B cell (primary cell): Measurements from ENCODE around the gene LTBP2. TPM values are rescaled to one million over a fixed set of nuclear protein-coding genes. Genes with fewer than 3 reads are reported as not detected.

Experiments used
- ATAC-seq: fragments of 200-7000 bp; cut with Tn5 transposase; one replicate; pipeline ENCODE4 v1.10.0; 2021; ENCODE audit warnings: low read depth, mild to moderate bottlenecking, moderate number of reproducible peaks, moderate library complexity
- CTCF ChIA-PET: fragments of 350-600 bp; sonication (Branson Sonifier 250); formaldehyde crosslinking; loops from one replicate; lab custom pipeline; 2021; ENCODE audit warnings: antibody characterized with exemption, inconsistent platforms; lab: Charles Lee
- POLR2A ChIA-PET: fragments of 350-600 bp; sonication (Branson Sonifier 250); formaldehyde crosslinking; loops from one replicate; lab custom pipeline; 2021; ENCODE audit warnings: antibody characterized with exemption; lab: Charles Lee
- DNase-seq: peaks from one replicate; pipeline ENCODE4 v3.0.0; 2013
- H2AFZ ChIP-seq: 2 replicates; pipeline ENCODE4 v1.6.1; 2012; ENCODE audit warnings: mild to moderate bottlenecking, low read depth, low read length; ENCODE audit not compliant: insufficient read depth, poor library complexity, severe bottlenecking
- H3K27ac ChIP-seq, 2 donors: 1 replicate in 1 of 2; 2 replicates in 1 of 2; pipeline ENCODE4 v1.5.1; 2012 to 2013; ENCODE audit warnings: low read length in 2 of 2, mild to moderate bottlenecking in 2 of 2, moderate library complexity in 1 of 2
- H3K27me3 ChIP-seq, 4 experiments: fragments of 200-600 bp in 1 of 4; sonication (generic) in 1 of 4; replicated peaks in 1 of 4; 1 replicate in 2 of 4; 2 replicates in 2 of 4; pipeline versions ENCODE4 v1.6.1 to v1.7.0; 2013 to 2016; ENCODE audit warnings: low read length in 3 of 4, mild to moderate bottlenecking in 2 of 4, mixed read lengths in 1 of 4, moderate library complexity in 1 of 4; ENCODE audit not compliant: insufficient read depth in 4 of 4, control insufficient read depth in 3 of 4; ENCODE audit errors: control extremely low read depth in 1 of 4
- H3K36me3 ChIP-seq, 2 experiments: replicated peaks in 1 of 2; 1 replicate in 1 of 2; 2 replicates in 1 of 2; pipeline versions ENCODE4 v1.6.1 to v1.7.1; 2013; ENCODE audit warnings: low read length in 1 of 2; ENCODE audit not compliant: insufficient read depth in 2 of 2, control insufficient read depth in 1 of 2; ENCODE audit errors: control extremely low read depth in 1 of 2, extremely low read depth in 1 of 2
- H3K4me1 ChIP-seq, 2 donors: fragments of 200-600 bp in 1 of 2; sonication (generic) in 1 of 2; 1 replicate in 1 of 2; 2 replicates in 1 of 2; pipeline versions ENCODE4 v1.5.1 to v1.6.1; 2013 to 2017; ENCODE audit warnings: low read length in 2 of 2; ENCODE audit not compliant: control insufficient read depth in 2 of 2, insufficient read depth in 2 of 2
- H3K4me2 ChIP-seq: replicated peaks from 2 replicates; pipeline ENCODE3; 2012; ENCODE audit warnings: mild to moderate bottlenecking, low read depth, low read length; ENCODE audit not compliant: poor library complexity, severe bottlenecking
- H3K4me3 ChIP-seq, 5 experiments: fragments of 200-600 bp in 1 of 5; sonication (generic) in 1 of 5; 1 replicate in 3 of 5; 2 replicates in 2 of 5; pipeline versions ENCODE4 v1.5.1 to v1.7.0; 2011 to 2016; ENCODE audit warnings: low read length in 4 of 5, mild to moderate bottlenecking in 4 of 5, low read depth in 2 of 5, control low read depth in 1 of 5, moderate library complexity in 1 of 5; ENCODE audit not compliant: insufficient read depth in 1 of 5; ENCODE audit errors: control extremely low read depth in 1 of 5, extremely low read depth in 1 of 5
- H3K79me2 ChIP-seq: fragments of 200-600 bp; sonication (generic); one replicate; pipeline ENCODE4 v1.6.0; 2016; ENCODE audit warnings: low read length; ENCODE audit not compliant: control insufficient read depth, insufficient read depth
- H3K9ac ChIP-seq: fragments of 200-600 bp; sonication (generic); 2 replicates; pipeline ENCODE4 v1.6.1; 2017; ENCODE audit warnings: mild to moderate bottlenecking, low read length, moderate library complexity
- H3K9me3 ChIP-seq, 3 donors: one replicate each; pipeline versions ENCODE4 v1.6.1 to v1.7.1; 2013; ENCODE audit warnings: low read length in 2 of 3; ENCODE audit not compliant: control insufficient read depth in 2 of 3, insufficient read depth in 1 of 3; ENCODE audit errors: control extremely low read depth in 1 of 3
- H4K20me1 ChIP-seq: 2 replicates; pipeline ENCODE4 v1.6.0; 2012; ENCODE audit warnings: mild to moderate bottlenecking, low read length; ENCODE audit not compliant: insufficient read depth, control insufficient read depth, poor library complexity, severe bottlenecking
- H3K27ac Mint-ChIP-seq: one replicate; pipeline ENCODE4 v1.8.0; 2021; ENCODE audit warnings: mixed read lengths
- H3K27me3 Mint-ChIP-seq: one replicate; pipeline ENCODE4 v1.8.0; 2021; ENCODE audit warnings: mixed read lengths
- H3K4me1 Mint-ChIP-seq: one replicate; pipeline ENCODE4 v1.8.0; 2021; ENCODE audit warnings: mixed read lengths
- H3K4me3 Mint-ChIP-seq: one replicate; pipeline ENCODE4 v1.8.0; 2021; ENCODE audit warnings: mixed read lengths
- H3K9me3 Mint-ChIP-seq: one replicate; pipeline ENCODE4 v1.8.0; 2022; ENCODE audit warnings: mixed read lengths; ENCODE audit not compliant: insufficient read depth
- CTCF ChIP-seq: fragments of 200-600 bp; IDR thresholded peaks from one replicate; pipeline ENCODE4 v1.8.0; 2022; ENCODE audit warnings: antibody characterized with exemption, mild to moderate bottlenecking
- EZH2 ChIP-seq: IDR thresholded peaks from 2 replicates; pipeline ENCODE4 v1.6.1; 2012; ENCODE audit warnings: borderline replicate concordance, low read depth, mild to moderate bottlenecking, moderate library complexity, low read length; ENCODE audit not compliant: insufficient read depth, poor library complexity, severe bottlenecking
- WGBS: methylation state at CpG from one replicate; pipeline ENCODE4 v1.1.5; 2013; ENCODE audit warnings: missing lambda C conversion rate; ENCODE audit not compliant: insufficient coverage; 5-methylcytosine and 5-hydroxymethylcytosine counted together
- intact Hi-C: fragments of 100-400 bp; cut with micrococcal nuclease; formaldehyde crosslinking; loops from one replicate; pipeline ENCODE4 v1.10.0; 2022
- polyA plus RNA-seq: library from polyadenylated mRNA; depleted of rRNA; stranded (reverse); fragments of >200 nt; gene quantifications from 2 replicates; pipeline ENCODE4 v1.2.3, GENCODE V29; 2012
- total RNA-seq, 2 donors: library from RNA; stranded (reverse); fragments of 120-200 nt in 1 of 2; gene quantifications; 1 replicate in 1 of 2; 2 replicates in 1 of 2; pipeline versions ENCODE4 v1.2.3 to v1.2.4, GENCODE V29; 2013 to 2022

The LTBP2 gene
- total and polyA plus RNA-seq, 2 donors (not counting 1 experiment from before 2014, with no cell fraction given) = 0.12 to 0.22 TPM

- Histone ChIP-seq H3K79me2 (no peaks in the 10 kb centered on the region), H3K4me2 (peak overlapping the region; percentile 100), H3K4me1 (peaks cover 35 to 42% of the 10 kb centered on the region in 2 donors), H3K36me3 (no peaks in the 10 kb centered on the region), H3K27me3 (peaks cover 0 to 18% (median 5%) of the 10 kb centered on the region in 4 experiments), H3K9me3 (no peaks in the 10 kb centered on the region), H3K9ac (peak overlapping the region; percentile 84), H4K20me1 (no peaks in the 10 kb centered on the region), H3K27ac (no peak overlapping the region), H3K4me3 (peak overlapping the region in 3 of 5 experiments; percentile 61 to 82 (median 70)), H2AFZ (peak overlapping the region; percentile 84)
- ChIA-PET CTCF (interaction anchor here (0.9 to 3.1 kb wide), 7 partner anchors 10 to 250 kb away, joined by 3 to 12 read pairs (median 6); partner anchors contain the start of gene YLPM1), POLR2A (no interaction called here)
- WGBS = 34% methylated on average over 56 of the region's 65 CpGs
- no peak for TF ChIP-seq CTCF
- no peak for TF ChIP-seq EZH2
- DNase-seq (peak; percentile 35), ATAC-seq (no peak)
- H3K27me3 Mint-ChIP-seq = peaks cover 13% of the 10 kb centered on the region
- intact Hi-C loops = loop anchor here (5.0 to 10.0 kb wide), 2 partner anchors 454 to 1684 kb away; partner anchors contain the start of genes ACYP1, DCAF4 and ZC2HC1C
- H3K9me3 Mint-ChIP-seq = no peaks in the 10 kb centered on the region
- peak overlapping the region; percentile 46 for H3K27ac Mint-ChIP-seq
- peak overlapping the region; percentile 84 for H3K4me3 Mint-ChIP-seq
- peaks cover 37% of the 10 kb centered on the region for H3K4me1 Mint-ChIP-seq
Measured at GRCh38 chr14:74610866-74611649, 979 bp downstream of the LTBP2 start.
